Measurements from ENCODE around the gene ZNF219. TPM values are rescaled to one million over a fixed set of nuclear protein-coding genes. Genes with fewer than 3 reads are reported as not detected.

Gene ZNF219
- total and polyA plus RNA-seq, 2 of the 13 experiments (the other 11 are each of a cell fraction or from before 2014, with no cell fraction given), result 34.5 to 36.6 TPM

DNA sequence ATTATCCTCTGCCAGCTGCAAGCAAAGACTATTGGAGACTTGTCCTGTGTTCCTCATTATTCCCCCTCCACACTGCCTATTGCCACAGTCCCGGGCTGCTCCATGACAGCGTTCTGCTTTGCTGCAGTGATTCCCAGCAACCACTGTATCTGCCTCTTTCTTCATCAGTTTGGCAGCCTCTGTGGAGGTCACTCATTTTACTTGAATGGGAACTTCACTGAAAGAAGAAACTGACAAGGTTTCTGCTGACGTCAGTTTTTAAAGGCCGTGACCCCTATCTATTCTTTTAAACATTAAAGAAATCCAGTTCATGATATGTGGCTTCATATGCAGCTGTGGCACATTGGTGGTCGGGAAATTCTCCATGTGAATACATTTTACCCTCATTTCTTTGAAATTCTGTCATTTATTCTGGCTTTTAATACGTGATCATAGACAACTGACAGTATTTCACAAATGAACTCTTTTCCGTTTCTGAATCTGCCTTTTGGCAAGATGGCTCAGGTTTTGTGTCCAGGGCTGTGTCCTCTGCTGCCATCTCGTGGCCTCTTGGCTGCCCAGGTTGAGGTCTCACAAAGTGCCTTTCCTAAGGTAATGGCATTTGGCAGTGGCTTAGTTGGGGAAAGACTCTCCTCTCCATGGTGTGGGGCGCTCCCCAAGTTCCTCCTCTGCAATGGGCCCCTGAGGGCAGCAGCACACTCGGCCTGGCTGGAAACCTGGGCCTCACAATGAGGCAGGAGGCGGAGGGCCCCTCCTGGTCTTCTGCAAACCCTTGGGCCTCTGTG, 8.2 kb upstream of the ZNF219 start:
- Histone ChIP-seq H4K20me1 (ENCODE audit: insufficient read depth, low read length) (no peaks in the 10 kb centered on the region), H3K4me3 (replicated peaks in 1 of 3; ENCODE audit: insufficient read depth in 1 of 3, low read depth in 2 of 3, low read length in 3 of 3) (peak overlapping the region; percentile 51 to 67 (median 62)), H3K79me2 (ENCODE audit: insufficient read depth, low read length) (peaks cover 11% of the 10 kb centered on the region), H3K27me3 (ENCODE audit: control insufficient read depth in 1 of 2, insufficient read depth in 2 of 2, low read length in 2 of 2) (no peaks in the 10 kb centered on the region; a peak in 1 of 5 replicates), H3K4me2 (ENCODE audit: low read depth, low read length) (peak overlapping the region; percentile 94), H3K9ac (ENCODE audit: insufficient read depth, low read depth, low read length) (peak overlapping the region; percentile 58), H3K27ac (ENCODE audit: extremely low read length, insufficient read depth, low read length) (peak overlapping the region; percentile 53), H3K36me3 (replicated peaks in 1 of 2; ENCODE audit: control insufficient read depth in 1 of 2, insufficient read depth in 2 of 2, low read length in 2 of 2) (no peaks in the 10 kb centered on the region), H3K9me3 (ENCODE audit: low read length) (no peaks in the 10 kb centered on the region), H2AFZ (ENCODE audit: low read length) (peak overlapping the region; percentile 95), H3K4me1 (ENCODE audit: insufficient read depth, low read length) (peaks cover 75% of the 10 kb centered on the region)
- in situ Hi-C loops (cut with HindIII; ENCODE audit: extremely low pct_ligation_motif_present, low pct_unique_long_range_greater_than_20kb) (no loop called here), intact Hi-C loops (cut with micrococcal nuclease; ENCODE audit: unreplicated experiment) (no loop called here)
- ATAC-seq, result peak; percentile 45
- no TSS peak for BruUV-seq (replicated peaks)
- CTCF ChIA-PET (ENCODE audit: low intra/inter-chr PET ratio, low total read pairs), result interaction anchor here (1.1 to 8.0 kb wide), 6 partner anchors 14 to 95 kb away, joined by 4 to 320 read pairs (median 20); partner anchors contain the start of genes ARHGEF40 and ZNF219
- peak; percentile 84 for DNase-seq (ENCODE audit: low spot score)
- peak; percentile 76 for FAIRE-seq
- POLR2A ChIA-PET, result interaction anchor here (0.7 to 4.7 kb wide), 5 partner anchors 9 to 92 kb away, joined by 4 to 91 read pairs (median 5); no protein-coding TSS in a partner anchor
- 1% methylated on average over 11 of the region's 11 CpGs for WGBS (ENCODE audit: low lambda C conversion rate)
- TF ChIP-seq CHD4 (IDR thresholded peaks at IDR 0.05; ENCODE audit: borderline replicate concordance, low read length) (peak; percentile 31; the same call in 1 of the 2 replicates), NCOR1 (IDR thresholded peaks at IDR 0.05; ENCODE audit: borderline replicate concordance, low read length) (no peak), ZKSCAN1 (IDR thresholded peaks at IDR 0.05; ENCODE audit: low read length) (no peak), ZNF768 (CRISPR knock-in tag; IDR thresholded peaks at IDR 0.05) (peak; percentile 55), HNF4G (IDR thresholded peaks at IDR 0.05; ENCODE audit: borderline replicate concordance, low read depth, low read length) (0 out of 2 replicates have a peak, but pooled peaks have one; percentile 1), HNF4G (CRISPR knock-in tag; IDR thresholded peaks at IDR 0.05; ENCODE audit: borderline replicate concordance, low read depth) (0 out of 2 replicates have a peak, but pooled peaks have one; percentile 52), RNF2 (conservative IDR thresholded peaks at IDR 0.05; ENCODE audit: low read depth) (no peak), ZNF775 (CRISPR knock-in tag; IDR thresholded peaks at IDR 0.05; ENCODE audit: borderline replicate concordance) (no peak), CBX1 (IDR thresholded peaks at IDR 0.05; ENCODE audit: low read depth) (no peak), SKI (IDR thresholded peaks at IDR 0.05; ENCODE audit: partially characterized antibody) (no peak), BCLAF1 (IDR thresholded peaks at IDR 0.05) (no peak), HHEX (CRISPR knock-in tag; IDR thresholded peaks at IDR 0.05) (no peak), ETV6 (CRISPR knock-in tag; conservative IDR thresholded peaks at IDR 0.05) (no peak; the same call in 1 of the 2 replicates), PHF8 (CRISPR knock-in tag; IDR thresholded peaks at IDR 0.05) (peak; percentile 53; the same call in 1 of the 2 replicates), ZSCAN9 (CRISPR knock-in tag; IDR thresholded peaks at IDR 0.05; ENCODE audit: borderline replicate concordance) (peak; percentile 91)
- TF ChIP-seq, protein P1, sequence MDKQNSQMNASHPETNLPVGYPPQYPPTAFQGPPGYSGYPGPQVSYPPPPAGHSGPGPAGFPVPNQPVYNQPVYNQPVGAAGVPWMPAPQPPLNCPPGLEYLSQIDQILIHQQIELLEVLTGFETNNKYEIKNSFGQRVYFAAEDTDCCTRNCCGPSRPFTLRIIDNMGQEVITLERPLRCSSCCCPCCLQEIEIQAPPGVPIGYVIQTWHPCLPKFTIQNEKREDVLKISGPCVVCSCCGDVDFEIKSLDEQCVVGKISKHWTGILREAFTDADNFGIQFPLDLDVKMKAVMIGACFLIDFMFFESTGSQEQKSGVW (CRISPR knock-in tag; IDR thresholded peaks at IDR 0.05; ENCODE audit: borderline replicate concordance), result no peak
- TF ChIP-seq, protein P2, sequence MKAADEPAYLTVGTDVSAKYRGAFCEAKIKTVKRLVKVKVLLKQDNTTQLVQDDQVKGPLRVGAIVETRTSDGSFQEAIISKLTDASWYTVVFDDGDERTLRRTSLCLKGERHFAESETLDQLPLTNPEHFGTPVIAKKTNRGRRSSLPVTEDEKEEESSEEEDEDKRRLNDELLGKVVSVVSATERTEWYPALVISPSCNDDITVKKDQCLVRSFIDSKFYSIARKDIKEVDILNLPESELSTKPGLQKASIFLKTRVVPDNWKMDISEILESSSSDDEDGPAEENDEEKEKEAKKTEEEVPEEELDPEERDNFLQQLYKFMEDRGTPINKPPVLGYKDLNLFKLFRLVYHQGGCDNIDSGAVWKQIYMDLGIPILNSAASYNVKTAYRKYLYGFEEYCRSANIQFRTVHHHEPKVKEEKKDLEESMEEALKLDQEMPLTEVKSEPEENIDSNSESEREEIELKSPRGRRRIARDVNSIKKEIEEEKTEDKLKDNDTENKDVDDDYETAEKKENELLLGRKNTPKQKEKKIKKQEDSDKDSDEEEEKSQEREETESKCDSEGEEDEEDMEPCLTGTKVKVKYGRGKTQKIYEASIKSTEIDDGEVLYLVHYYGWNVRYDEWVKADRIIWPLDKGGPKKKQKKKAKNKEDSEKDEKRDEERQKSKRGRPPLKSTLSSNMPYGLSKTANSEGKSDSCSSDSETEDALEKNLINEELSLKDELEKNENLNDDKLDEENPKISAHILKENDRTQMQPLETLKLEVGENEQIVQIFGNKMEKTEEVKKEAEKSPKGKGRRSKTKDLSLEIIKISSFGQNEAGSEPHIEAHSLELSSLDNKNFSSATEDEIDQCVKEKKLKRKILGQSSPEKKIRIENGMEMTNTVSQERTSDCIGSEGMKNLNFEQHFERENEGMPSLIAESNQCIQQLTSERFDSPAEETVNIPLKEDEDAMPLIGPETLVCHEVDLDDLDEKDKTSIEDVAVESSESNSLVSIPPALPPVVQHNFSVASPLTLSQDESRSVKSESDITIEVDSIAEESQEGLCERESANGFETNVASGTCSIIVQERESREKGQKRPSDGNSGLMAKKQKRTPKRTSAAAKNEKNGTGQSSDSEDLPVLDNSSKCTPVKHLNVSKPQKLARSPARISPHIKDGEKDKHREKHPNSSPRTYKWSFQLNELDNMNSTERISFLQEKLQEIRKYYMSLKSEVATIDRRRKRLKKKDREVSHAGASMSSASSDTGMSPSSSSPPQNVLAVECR (CRISPR knock-in tag; IDR thresholded peaks at IDR 0.05; ENCODE audit: borderline replicate concordance), result peak; percentile 63

All from HepG2 (cell line).